HEK293T (cell line): ENCODE measurements around the gene ABHD14A.

Experiments
- ARNT ChIP-seq: fragments of 450-650 bp; IDR thresholded peaks from 2 replicates; pipeline ENCODE4 v1.6.1; 2017; ENCODE audit warnings: mild to moderate bottlenecking
- FOXM1 ChIP-seq: fragments of 450-650 bp; IDR thresholded peaks from 2 replicates; pipeline ENCODE4 v1.6.1; 2017; ENCODE audit warnings: mild to moderate bottlenecking, borderline replicate concordance
- NFRKB ChIP-seq: fragments of 450-650 bp; IDR thresholded peaks from 2 replicates; pipeline ENCODE4 v1.6.1; 2016; ENCODE audit warnings: mild to moderate bottlenecking, moderate library complexity
- SUZ12 ChIP-seq: fragments of 450-650 bp; IDR thresholded peaks from 2 replicates; pipeline ENCODE4 v1.6.1; 2016; ENCODE audit warnings: mild to moderate bottlenecking

- TF ChIP-seq NFRKB: no peak
- TF ChIP-seq FOXM1: no peak
- TF ChIP-seq SUZ12: no peak
- TF ChIP-seq ARNT: no peak
These were observed 47.6 kb downstream of the ABHD14A start for GRCh38 chr3:52022323-52023100.
